PC-3 (cell line): Measurements from ENCODE around the gene SAP30L. TPM values are rescaled to one million over a fixed set of nuclear protein-coding genes. Genes with fewer than 3 reads are reported as not detected.
A peak's percentile ranks its signal among the peaks of the same experiment; 100 is the strongest.

Source experiments
- ATAC-seq: fragments of 200-7000 bp; cut with Tn5 transposase; 2 replicates; pipeline ENCODE4 v1.9.1; 2020; ENCODE audit warnings: mild to moderate bottlenecking, moderate library complexity
- BruUV-seq: library from RNA; stranded (reverse); fragments of 400-500 nt; replicated peaks from 2 replicates; lab custom pipeline; 2021; lab: Mats Ljungman, UMichigan
- CTCF ChIA-PET: fragments of 300-600 bp; sonication (Branson Sonifier 250); formaldehyde crosslinking; loops from one replicate; lab custom pipeline; 2022; ENCODE audit warnings: antibody characterized with exemption; lab: Charles Lee
- POLR2A ChIA-PET: fragments of 300-600 bp; sonication (Branson Sonifier 250); formaldehyde crosslinking; loops from one replicate; lab custom pipeline; 2022; ENCODE audit warnings: antibody characterized with exemption; ENCODE audit not compliant: unreplicated experiment; lab: Charles Lee
- DNase-seq: peaks from one replicate; pipeline ENCODE4 v3.0.0-alpha.2; 2015
- H2AFZ ChIP-seq: fragments of 300-600 bp; sonication (generic); 2 replicates; pipeline ENCODE4 v1.6.0; 2016; ENCODE audit warnings: antibody characterized with exemption, low read length
- H3F3A ChIP-seq: fragments of 300-600 bp; sonication (generic); one replicate; pipeline ENCODE4 v1.6.0; 2017; ENCODE audit warnings: antibody characterized with exemption, low read length, control low read depth, mild to moderate bottlenecking; ENCODE audit not compliant: unreplicated experiment
- H3K27ac ChIP-seq: fragments of 300-600 bp; sonication (generic); 2 replicates; pipeline ENCODE4 v1.5.1; 2016; ENCODE audit warnings: mild to moderate bottlenecking, low read length
- H3K27me3 ChIP-seq: fragments of 300-600 bp; sonication (generic); 2 replicates; pipeline ENCODE4 v1.6.1; 2016; ENCODE audit warnings: low read length, mixed read lengths
- H3K36me3 ChIP-seq: fragments of 300-600 bp; sonication (generic); 2 replicates; pipeline ENCODE4 v1.6.1; 2016; ENCODE audit warnings: low read depth, mixed run types, low read length, mixed read lengths
- H3K4me1 ChIP-seq: fragments of 300-600 bp; sonication (generic); 2 replicates; pipeline ENCODE4 v1.5.1; 2016; ENCODE audit warnings: low read length; ENCODE audit not compliant: insufficient read depth
- H3K4me2 ChIP-seq: fragments of 300-600 bp; sonication (generic); 2 replicates; pipeline ENCODE4 v1.6.0; 2016; ENCODE audit warnings: low read length
- H3K4me3 ChIP-seq: fragments of 300-600 bp; sonication (generic); 2 replicates; pipeline ENCODE4 v1.5.1; 2016; ENCODE audit warnings: mild to moderate bottlenecking, low read length, mixed read lengths
- H3K79me2 ChIP-seq: fragments of 300-600 bp; sonication (generic); 2 replicates; pipeline ENCODE4 v1.6.1; 2017; ENCODE audit warnings: low read length, mixed read lengths
- H3K9ac ChIP-seq: fragments of 300-600 bp; sonication (generic); 2 replicates; pipeline ENCODE4 v1.6.0; 2016; ENCODE audit warnings: mild to moderate bottlenecking, low read length
- H3K9me2 ChIP-seq: fragments of 300-600 bp; sonication (generic); replicated peaks from 2 replicates; pipeline ENCODE4 v1.6.1; 2016; ENCODE audit warnings: mixed run types, low read length, mixed read lengths
- H3K9me3 ChIP-seq: fragments of 300-600 bp; sonication (generic); 2 replicates; pipeline ENCODE4 v1.6.1; 2016; ENCODE audit warnings: low read length, mixed read lengths
- H4K20me1 ChIP-seq: fragments of 300-600 bp; sonication (generic); 2 replicates; pipeline ENCODE4 v1.6.1; 2016; ENCODE audit warnings: low read length, mixed read lengths
- EZH2 ChIP-seq: fragments of 300-600 bp; sonication (generic); IDR thresholded peaks from one replicate; pipeline ENCODE4 v1.6.1; 2017; ENCODE audit warnings: antibody characterized with exemption, mild to moderate bottlenecking, low read length; ENCODE audit not compliant: unreplicated experiment
- EZH2phosphoT487 ChIP-seq: fragments of 300-600 bp; sonication (generic); IDR thresholded peaks from 2 replicates; pipeline ENCODE4 v1.6.1; 2018; ENCODE audit warnings: mild to moderate bottlenecking, antibody characterized with exemption, low read length, borderline replicate concordance
- intact Hi-C: fragments of 100-400 bp; cut with micrococcal nuclease; formaldehyde crosslinking; loops from 2 replicates; pipeline ENCODE4 v1.9.0; 2023
- total RNA-seq: library from RNA; depleted of rRNA; stranded (reverse); fragments of >200 nt; gene quantifications from 2 replicates; pipeline ENCODE4 v1.2.3, GENCODE V29; 2014
- TF ChIP-seq, protein P1 (sequence below): fragments of 300-600 bp; sonication (generic); conservative IDR thresholded peaks from 2 replicates; pipeline ENCODE4 v1.5.1; 2017; ENCODE audit warnings: antibody characterized with exemption, low read depth, mild to moderate bottlenecking, low read length

The SAP30L gene
- total RNA-seq, 1 experiment from 2014 or later, result 36.0 TPM

DNA sequence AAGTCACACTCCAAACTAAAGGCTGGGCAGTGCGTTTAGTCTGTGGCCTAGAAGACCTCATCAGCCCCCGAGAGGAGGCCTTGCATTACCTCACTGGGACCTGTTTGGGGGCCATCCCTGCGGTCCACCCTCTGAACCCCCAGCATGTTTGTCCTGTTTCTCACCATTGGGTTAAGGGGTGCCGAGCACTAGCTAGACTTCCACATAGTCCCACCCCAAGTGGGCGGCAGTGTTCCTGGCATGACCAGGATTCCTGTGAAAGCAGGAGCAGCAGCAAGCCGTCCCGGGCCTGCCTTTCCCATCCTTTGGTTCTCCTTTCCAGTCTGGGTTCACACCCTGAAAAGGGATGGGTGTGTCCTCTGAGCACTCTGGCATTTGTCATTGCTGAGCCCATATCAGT lies 26.6 kb upstream of the SAP30L start:
- Histone ChIP-seq H3F3A (no peaks in the 10 kb centered on the region), H3K4me1 (no peaks in the 10 kb centered on the region), H3K9ac (no peak overlapping the region), H3K27ac (no peak overlapping the region), H3K27me3 (no peaks in the 10 kb centered on the region), H3K79me2 (no peaks in the 10 kb centered on the region), H3K9me2 (no peaks in the 10 kb centered on the region), H4K20me1 (no peaks in the 10 kb centered on the region), H2AFZ (no peak overlapping the region), H3K4me3 (no peak overlapping the region), H3K9me3 (no peaks in the 10 kb centered on the region), H3K36me3 (no peaks in the 10 kb centered on the region), H3K4me2 (no peak overlapping the region)
- no peak for DNase-seq
- ATAC-seq, result no peak
- intact Hi-C loops, result no loop called here
- no peak for TF ChIP-seq EZH2phosphoT487
- TF ChIP-seq EZH2, result no peak
- TF ChIP-seq, protein P1, sequence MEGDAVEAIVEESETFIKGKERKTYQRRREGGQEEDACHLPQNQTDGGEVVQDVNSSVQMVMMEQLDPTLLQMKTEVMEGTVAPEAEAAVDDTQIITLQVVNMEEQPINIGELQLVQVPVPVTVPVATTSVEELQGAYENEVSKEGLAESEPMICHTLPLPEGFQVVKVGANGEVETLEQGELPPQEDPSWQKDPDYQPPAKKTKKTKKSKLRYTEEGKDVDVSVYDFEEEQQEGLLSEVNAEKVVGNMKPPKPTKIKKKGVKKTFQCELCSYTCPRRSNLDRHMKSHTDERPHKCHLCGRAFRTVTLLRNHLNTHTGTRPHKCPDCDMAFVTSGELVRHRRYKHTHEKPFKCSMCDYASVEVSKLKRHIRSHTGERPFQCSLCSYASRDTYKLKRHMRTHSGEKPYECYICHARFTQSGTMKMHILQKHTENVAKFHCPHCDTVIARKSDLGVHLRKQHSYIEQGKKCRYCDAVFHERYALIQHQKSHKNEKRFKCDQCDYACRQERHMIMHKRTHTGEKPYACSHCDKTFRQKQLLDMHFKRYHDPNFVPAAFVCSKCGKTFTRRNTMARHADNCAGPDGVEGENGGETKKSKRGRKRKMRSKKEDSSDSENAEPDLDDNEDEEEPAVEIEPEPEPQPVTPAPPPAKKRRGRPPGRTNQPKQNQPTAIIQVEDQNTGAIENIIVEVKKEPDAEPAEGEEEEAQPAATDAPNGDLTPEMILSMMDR, result no peak
- ChIA-PET POLR2A (no interaction called here), CTCF (no interaction called here)
- BruUV-seq, result TSS peak; percentile 7

- ATAC-seq (peak; percentile 45), DNase-seq (peak; percentile 31)
- CTCF ChIA-PET, result no interaction called here
Measured at GRCh38 chr5:154421868-154422267, 23.9 kb upstream of the SAP30L start.

GRCh38 chr5:154422298-154422697 lies 23.5 kb upstream of the SAP30L start:
- no peak overlapping the region for H3K9ac ChIP-seq
- H3K36me3 ChIP-seq, result no peaks in the 10 kb centered on the region
- H4K20me1 ChIP-seq, result no peaks in the 10 kb centered on the region
- TF ChIP-seq EZH2, result no peak
- TF ChIP-seq, protein P1, result no peak
- no peak for TF ChIP-seq EZH2phosphoT487
- H3K27ac ChIP-seq, result no peak overlapping the region
- no peak overlapping the region for H2AFZ ChIP-seq
- H3K79me2 ChIP-seq, result no peaks in the 10 kb centered on the region
- CTCF ChIA-PET, result no interaction called here
- no peaks in the 10 kb centered on the region for H3K9me2 ChIP-seq
- no peaks in the 10 kb centered on the region for H3K27me3 ChIP-seq
- DNase-seq (no peak), ATAC-seq (no peak)
- BruUV-seq, result no TSS peak
- no peak overlapping the region for H3K4me2 ChIP-seq
- no peaks in the 10 kb centered on the region for H3K4me1 ChIP-seq
- H3F3A ChIP-seq, result no peaks in the 10 kb centered on the region
- H3K4me3 ChIP-seq, result no peak overlapping the region
- POLR2A ChIA-PET, result no interaction called here
- H3K9me3 ChIP-seq, result no peaks in the 10 kb centered on the region
- intact Hi-C loops, result no loop called here

More at GRCh38 chr5:154421868-154422267, 23.9 kb upstream of the SAP30L start:
- no peaks in the 10 kb centered on the region for H4K20me1 ChIP-seq
- intact Hi-C loops, result no loop called here
- no peaks in the 10 kb centered on the region for H3F3A ChIP-seq
- H3K27me3 ChIP-seq, result no peaks in the 10 kb centered on the region
- no peaks in the 10 kb centered on the region for H3K36me3 ChIP-seq
- no peaks in the 10 kb centered on the region for H3K9me2 ChIP-seq
- no peaks in the 10 kb centered on the region for H3K79me2 ChIP-seq
- no peak for TF ChIP-seq EZH2phosphoT487
- TF ChIP-seq, protein P1, result peak; percentile 56
- H3K4me3 ChIP-seq, result no peak overlapping the region
- no peak overlapping the region for H2AFZ ChIP-seq
- H3K4me1 ChIP-seq, result no peaks in the 10 kb centered on the region
- POLR2A ChIA-PET, result no interaction called here
- no TSS peak for BruUV-seq
- H3K9ac ChIP-seq, result no peak overlapping the region
- no peaks in the 10 kb centered on the region for H3K9me3 ChIP-seq
- H3K27ac ChIP-seq, result no peak overlapping the region
- no peak overlapping the region for H3K4me2 ChIP-seq
